ENCODE measurements around the gene KIF21B.
A peak's percentile ranks its signal among the peaks of the same experiment; 100 is the strongest.

Gene KIF21B

DNA sequence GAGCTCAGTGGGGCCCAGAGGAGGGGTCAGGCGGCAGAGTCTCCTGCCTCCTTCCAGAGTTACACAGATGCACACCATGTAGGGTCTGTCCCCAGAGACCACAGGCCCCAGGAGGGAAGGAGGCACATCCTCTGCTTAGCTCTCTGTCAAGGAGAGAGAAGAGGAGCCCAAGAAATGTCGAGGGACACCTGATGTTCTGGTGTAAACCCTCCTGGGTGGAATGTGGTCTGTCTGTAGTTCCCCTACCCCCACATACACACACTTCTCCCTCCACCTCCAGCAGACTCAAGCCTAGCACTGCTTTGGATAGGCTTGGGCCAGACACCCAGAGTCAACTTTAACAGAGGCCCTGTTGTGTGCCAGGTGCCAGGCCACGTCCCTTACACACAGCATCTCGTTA, 34.2 kb downstream of the KIF21B start:
- DNase-seq, result no peak

DNA sequence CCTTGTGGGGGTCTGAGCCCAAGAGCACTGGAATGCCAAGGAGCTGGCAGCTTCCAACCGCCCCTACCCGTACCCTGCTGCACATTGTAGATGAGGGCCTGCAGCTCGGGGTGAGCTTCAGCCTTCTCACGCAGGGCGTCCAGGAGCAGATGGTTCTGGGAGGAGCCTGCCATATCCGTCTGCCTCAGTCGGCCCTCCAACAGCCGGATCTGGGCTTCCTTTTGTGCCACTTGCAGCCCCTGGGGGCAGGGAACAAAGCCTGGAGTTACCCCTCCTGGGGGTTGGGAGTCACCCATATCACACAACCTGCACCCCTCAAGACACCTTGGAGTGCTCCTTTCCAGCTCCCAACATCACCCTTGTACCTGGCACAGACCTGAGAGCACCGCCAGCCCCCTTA, 34.8 kb downstream of the KIF21B start:
- no peak for DNase-seq

- DNase-seq, result no peak
Measured at GRCh38 chr1:200985481-200985880, 38.0 kb downstream of the KIF21B start.

GRCh38 chr1:200983035-200983561, 40.4 kb downstream of the KIF21B start:
- DNase-seq, result no peak

DNA sequence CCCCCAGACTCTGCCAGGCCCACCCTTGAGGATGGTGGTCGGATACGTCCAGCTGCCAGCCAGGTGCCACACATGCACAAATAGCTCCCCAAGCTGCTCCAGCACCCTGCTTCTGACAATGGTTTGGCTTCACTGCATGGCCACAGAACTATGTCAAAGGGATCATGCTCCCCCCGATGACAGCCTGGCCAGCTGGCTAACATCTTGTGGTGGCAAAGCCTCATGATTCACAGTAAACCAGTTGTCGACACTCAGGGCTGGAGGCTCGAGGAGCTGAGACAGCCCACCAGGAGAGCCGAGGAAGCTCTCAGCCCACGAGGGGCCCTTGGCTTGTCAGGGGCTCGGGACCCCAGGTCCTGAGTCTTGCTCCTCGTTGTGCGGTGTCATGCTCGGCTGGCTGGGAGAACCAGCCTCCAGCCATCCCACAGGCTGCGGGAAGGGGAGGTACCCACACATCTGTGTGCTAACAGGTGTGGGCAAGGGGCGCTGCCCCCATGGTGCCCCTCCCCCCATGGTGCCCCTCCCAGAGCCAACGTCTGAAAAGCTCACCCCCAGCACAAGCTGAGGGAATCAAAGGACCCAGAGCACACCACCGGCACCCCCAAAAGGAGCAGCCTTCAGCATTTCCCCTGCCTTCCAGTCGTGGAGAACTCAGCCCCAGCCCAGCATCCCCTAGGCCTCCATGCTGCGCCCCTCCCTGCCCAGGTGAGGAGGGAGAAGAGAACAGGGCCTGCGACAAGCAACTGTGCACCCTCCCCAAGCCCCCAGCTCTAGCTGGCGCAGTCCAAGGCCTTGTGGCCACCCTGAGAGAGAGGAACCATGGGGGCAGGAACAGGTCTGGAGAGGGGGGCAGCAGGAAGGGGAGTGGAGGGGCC, 41.2 kb downstream of the KIF21B start:
- DNase-seq, result no peak

DNA sequence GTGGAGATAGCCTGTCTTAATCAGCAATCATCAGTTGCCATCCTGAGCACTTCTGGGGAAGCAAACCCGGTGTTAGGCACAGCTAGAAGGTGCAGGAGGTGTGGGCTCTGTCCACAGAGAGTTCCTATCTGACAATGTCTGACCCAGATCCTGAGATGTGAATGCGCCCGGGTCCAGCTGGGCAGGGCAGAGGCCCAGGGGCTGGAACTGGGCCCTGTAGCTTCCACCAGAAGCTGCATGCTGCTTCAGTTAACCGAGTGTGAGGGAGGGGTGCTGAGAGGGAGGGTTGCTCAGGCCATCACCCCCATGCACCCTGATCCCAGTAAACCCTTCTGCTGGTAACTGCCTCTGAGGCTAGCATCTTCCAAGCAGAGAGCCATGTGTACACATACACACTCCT, 42.2 kb downstream of the KIF21B start:
- no peak for DNase-seq

DNA sequence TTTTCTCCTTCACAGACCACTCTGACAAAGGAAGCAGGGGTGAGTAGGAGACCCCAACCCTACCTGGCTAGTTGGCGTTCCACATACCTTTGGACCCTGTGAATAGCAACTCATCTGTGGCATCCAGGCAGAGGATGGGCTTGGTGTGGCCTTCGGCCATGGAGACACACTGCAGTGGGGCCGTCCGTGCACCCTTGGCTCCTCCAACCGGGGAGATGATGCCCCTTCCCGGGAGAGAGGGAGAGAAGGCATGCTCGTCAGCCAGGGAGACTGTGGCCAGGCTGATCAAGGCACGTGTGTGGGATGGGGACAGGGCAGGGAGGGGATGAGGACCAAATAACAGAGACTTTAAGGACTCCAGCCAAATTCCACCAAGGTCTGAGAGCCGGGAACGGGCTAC, 42.6 kb downstream of the KIF21B start:
- no peak for DNase-seq

DNA sequence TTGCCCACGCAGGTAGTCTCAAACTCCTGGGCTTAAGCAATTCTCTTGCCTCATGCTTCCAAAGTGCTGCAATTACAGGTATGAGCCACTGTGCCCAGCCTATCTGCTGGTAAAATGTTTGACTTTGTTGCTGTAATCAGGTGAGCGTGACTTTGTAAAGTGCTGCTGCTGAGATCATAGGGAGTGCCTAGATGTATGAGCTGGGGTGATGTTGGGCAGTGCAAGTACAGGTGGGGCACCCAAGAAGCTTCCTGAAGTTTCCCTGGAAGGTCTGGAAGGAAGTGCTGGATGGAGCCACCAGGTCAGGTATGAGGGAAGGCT, 43.1 kb downstream of the KIF21B start:
- no peak for DNase-seq

DNA sequence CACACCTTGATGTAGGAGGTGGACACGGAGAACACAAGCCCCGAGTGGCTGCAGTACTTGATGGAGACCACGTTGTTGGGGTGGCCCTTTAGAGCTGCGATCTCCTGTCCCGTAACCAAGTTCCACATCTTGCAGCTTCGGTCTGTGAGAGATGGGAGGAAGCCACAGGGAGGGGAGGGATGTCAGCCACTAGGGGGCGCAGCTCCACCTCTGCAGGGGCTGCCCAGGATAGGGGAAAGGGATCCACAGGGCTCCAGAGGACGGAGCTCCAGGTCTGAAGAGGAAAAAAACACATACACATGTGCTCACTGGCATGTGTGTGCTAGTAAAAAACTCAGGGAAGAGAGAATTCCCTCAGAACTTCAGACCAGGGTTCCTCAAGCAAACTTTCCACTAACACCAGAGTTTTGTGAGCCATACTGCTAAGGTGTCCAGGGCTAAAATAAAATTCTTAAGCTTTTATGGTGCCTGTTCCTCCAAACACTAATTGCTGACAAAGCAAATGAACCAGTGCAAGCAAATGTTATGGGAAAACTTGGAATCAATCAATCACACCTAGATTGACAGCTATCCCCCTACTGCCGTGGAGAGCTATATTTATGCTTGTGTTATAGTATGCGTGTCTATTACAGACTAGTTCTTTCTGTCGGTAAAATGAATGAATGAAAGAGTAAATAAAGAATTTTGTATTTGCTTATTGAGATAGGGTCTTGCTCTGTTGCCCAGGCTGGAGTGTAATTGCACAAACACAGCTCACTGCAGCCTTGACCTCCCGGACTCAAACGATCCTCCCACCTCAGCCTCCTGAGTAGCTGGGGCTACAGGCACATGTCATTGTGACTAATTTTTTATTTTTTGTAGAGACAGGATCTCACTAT, 43.7 kb downstream of the KIF21B start:
- DNase-seq, result no peak

- DNase-seq, result no peak
Measured at GRCh38 chr1:200977071-200977754, 46.3 kb downstream of the KIF21B start.

GRCh38 chr1:200976634-200977033, 46.9 kb downstream of the KIF21B start:
- DNase-seq, result no peak

- no peak for DNase-seq
Measured at GRCh38 chr1:200975458-200975857, 48.1 kb downstream of the KIF21B start.

DNA sequence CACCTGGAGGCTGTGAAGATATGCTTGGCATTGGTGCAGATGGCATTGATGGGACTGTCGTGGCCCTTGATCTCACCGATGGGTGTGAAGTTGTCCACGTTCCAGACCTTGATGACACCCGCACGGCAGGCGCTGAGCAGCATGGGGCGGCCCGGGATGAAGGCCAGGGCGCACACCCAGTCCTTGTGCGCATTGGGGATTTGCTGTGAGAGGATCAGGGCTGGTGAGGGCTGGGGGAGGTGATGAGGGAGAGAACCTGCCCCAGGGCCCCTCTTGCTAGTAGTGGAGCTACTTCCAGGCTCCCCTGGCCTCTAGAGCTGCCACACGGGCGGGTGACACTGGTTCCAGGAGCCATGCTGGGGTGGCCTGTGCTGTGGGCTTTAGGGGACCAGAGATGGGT, 48.8 kb downstream of the KIF21B start:
- DNase-seq, result no peak

DNA sequence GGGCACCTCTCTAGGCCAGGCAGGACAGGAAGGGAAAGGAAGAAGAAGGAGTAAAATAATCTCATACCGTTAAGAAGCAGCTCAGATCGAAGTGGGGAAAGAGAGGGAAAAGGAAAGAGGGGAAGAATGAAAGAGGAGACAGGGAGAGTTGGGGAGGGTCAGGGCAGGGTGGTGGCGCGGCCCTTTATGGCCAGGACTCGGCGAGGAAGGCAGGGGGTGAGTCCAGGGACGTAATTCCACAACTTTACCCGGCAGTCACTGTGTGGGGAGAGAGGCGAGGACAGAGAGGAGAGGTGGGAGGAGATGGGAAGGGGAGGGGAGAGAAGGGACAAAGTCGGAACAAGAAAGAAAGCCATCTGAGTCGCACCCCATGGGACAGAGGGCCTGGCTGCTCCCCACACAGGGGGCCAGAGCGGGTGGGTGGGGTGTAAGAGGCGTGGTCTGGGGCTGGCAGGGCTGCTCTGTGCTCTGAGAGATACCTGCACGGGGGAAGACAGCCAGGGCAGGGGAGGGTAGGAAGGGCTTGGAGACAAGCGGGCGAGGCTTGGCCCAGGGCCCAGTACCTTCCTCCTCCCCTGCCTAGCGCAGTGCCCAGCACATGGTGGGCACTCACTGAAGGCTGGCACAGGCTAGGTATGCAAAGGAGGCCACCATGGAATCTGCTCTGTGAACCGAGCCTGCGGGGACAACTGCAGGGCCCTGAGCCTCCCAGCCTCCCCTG, 49.4 kb downstream of the KIF21B start:
- peak; percentile 21 for DNase-seq

DNA sequence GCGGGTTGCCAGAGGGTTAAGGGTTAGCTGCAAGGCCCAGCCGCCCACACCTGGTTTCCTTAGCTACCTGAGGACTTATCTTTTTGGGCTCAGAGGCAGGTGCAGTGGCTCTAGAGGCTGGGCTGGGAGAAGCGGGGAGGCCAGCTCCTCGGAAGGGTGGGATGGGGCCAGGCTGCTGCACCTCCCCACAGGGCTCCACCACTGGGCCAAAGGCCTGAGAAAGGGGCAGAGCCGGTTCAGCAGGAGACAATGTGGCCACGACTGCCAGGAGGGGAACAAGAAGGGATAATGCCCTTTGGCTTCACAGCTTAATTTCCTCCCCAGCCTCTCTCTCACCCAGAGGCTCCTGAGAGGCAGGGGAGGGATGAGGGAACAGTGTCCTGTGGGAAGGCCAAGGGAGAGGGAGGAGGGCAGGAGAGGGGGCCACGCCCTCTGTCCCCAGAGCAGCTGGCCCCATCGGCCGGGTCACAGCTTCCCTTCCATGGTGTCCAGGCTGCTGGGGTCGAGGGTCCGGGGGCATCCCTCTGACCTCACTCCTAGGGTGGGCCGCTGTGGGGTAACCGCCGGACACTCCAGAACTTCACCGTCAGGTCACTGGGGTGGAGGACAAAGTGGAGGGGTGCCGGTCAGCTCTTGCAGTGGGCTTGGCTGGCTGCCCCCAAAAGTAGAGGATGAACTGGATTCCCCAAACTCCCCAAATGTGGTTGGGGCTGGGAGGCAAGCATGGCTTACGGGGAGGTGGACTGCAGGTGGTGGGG, 50.4 kb downstream of the KIF21B start:
- DNase-seq, result no peak

GRCh38 chr1:200971955-200972711, 51.4 kb downstream of the KIF21B start:
- DNase-seq, result peak; percentile 38

GRCh38 chr1:200971428-200971903, 52.0 kb downstream of the KIF21B start:
- no peak for DNase-seq

- no peak for DNase-seq
Measured at GRCh38 chr1:200970771-200971427, 52.6 kb downstream of the KIF21B start.

GRCh38 chr1:200969726-200970561, 53.6 kb downstream of the KIF21B start:
- no peak for DNase-seq
